Colon (tissue), 2 donors: ENCODE results near the gene LRRD1.
"Not testable (repeated sequence)": the region's sequence is repeated elsewhere in the genome, so short reads cannot be mapped to it uniquely, and the experiment has no call there.

Experiments used
- FAIRE-seq: peaks from 2 replicates; lab custom pipeline; 2012; peaks lifted over from hg19 to GRCh38; lab: Jason Lieb, UNC
- donor health status: control.
- donor health status: control.

Gene LRRD1

DNA sequence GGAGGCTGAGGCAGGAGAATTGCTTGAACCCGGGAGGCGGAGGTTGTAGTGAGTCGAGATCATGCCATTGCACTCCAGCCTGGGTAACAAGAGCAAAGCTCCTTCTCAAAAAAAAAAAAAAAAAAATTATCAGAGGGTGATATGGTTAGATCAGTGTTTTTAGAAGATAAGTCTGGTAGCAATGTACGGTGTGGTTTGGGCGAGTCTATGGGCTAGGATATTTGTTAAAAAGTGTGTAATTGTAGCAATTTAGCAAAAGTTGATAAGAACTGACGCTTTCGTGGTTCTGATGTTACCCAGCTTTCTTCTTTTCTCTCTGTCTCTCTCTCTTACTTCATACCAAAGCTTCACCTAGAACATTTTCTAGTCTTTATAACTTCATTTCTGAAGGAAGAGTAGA, 37.8 kb downstream of the LRRD1 start:
- FAIRE-seq, result no peak

DNA sequence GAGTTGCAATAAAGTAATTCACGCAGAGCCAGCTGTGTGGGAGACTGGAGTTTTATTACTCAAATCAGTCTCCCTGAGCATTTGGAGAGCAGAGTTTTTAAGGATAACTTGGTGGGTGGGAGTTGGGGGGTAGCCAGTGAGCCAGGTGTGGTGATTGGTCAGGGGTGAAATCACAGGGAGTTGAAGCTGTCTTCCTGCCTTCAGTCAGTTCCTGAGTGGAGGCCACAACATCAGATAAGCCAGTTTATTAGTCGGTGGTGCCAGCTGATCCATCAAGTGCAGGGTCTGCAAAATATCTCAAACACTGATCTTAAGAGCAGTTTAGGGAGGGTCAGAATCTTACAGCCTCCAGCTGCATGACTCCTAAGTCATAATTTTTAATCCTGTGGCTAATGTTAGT, 41.4 kb downstream of the LRRD1 start:
- no peak for FAIRE-seq

DNA sequence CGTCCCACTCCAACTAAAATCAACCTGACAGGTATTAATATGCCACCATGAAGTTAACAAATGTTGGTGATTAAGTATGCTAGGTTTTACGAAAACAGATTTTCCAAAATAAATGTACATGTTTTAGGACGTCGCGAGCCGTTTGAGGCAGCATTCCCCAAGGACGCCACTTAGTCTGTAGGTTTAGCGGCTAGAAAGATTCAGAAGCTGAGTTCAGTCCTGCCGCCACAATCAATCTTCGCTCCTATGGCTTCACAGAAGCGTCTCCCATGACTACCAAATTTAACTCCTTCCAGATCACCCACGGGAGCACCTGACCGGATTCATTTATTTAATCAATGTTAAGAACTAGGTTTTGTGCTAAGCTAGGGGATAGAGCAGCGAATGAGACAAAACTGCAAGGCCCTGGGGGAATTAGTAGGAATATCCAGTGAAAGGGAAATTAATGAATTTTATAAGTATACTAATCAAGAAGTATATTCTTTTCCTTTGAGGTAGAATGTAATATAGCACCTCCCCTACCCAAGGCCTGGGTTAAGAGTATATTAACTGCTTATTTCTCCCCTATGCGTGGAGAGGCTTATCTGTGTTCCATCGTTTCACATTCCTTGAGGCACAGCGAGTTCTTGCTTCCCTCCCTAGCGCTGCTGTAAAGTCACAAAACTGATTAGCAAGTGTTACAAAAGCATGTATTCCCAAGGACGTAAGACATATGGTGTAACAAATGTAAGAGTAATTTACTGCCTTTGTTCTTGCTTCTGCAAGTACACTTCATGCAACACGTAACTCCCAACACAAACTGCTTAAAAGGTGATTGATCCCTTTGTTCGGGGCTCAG, 43.7 kb downstream of the LRRD1 start:
- no peak for FAIRE-seq

DNA sequence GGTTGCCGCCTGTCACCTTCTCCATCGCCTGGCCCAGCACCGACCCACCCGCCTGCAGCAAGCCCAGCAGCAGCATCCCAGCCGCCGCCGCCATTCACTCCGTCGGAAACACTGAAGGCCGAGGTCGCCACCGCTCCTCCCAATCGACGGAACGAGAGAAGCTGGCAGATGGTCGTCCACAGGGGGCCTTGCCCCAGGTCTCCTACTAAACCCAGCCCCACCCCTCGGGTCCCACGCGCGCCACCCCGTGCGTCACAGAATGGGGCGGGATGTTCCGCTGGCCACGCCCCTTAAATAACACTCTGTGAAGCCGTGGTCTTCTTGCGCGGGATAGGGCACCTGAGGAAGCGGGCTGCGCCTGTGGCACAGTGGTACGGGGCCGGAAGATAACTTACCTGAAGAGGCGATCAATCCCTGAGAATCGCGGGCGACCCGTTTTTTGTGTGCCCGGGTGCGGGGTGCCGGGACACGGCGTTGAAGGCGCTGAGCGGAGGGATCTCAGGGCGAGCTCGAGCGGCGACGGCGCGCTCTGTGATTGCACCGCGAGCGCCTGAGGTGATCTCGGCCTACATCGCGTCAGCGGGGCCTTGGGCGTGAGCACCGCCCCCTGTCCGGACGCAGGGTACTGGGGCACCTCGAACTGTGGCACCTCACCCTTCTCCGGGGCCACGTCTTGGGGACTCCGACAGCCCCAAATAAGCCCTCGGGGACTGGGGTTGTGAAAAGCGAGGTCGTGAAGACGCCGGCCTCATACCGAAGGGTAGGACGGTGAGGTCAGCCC, 44.5 kb downstream of the LRRD1 start, which contains the start of gene CYP51A1:
Gene CYP51A1, minus strand, starts transcription at position 207 of the 781 bp plus-strand sequence. Its CDS starts 113 bp downstream, at position 94.
- FAIRE-seq, result no peak

DNA sequence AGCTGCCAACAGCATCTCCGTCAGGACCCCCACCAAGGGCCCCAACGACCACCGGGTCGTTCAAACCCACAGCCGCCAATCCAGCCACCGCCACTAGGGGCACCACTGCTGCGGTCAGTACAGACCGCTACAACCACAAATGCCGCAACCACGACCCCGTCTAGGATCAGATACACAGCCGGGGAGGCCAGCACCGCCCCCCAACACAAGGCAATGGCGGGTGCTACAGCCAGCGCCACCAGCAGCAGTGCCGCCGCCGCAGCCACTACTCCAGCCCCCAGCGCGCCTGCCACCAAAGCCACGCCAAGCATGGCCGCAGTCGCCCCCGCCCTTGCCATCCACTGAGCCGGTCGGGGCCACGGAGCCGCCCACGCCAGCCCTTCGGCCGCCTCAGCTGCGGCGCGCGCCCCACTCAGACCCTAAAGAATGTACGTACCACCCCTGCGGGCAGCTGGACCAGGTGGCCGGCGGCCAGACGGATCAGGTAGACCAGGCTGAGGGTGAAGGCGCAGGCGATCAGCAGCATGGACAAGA, 45.1 kb downstream of the LRRD1 start:
- no peak for FAIRE-seq

DNA sequence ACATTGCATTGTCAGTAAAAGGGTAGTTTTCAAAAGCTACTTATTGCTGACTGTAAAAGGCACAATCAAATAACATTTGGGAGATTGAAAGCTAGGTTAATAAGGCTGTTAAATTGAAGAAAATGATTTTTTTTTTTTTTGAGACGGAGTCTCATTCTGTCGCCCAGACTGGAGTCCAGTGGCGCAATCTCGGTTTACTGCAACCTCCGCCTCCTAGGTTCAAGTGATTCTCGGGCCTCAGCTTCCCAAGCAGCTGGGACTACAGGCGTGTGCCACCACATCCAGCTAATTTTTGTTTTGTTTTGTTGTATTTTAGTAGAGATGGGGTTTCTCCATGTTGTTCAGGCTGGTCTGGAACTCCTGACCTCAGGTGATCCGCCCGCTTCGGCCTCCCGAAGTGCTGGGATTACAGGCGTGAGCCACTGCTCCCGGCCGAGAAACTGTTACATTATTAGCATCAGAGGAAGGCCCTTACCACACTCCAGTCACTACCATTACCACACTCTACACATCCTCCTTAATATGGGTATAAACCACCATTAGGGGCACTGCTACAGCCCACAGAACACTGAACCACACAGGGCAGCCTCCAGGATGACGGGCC, 45.7 kb downstream of the LRRD1 start:
- no peak for FAIRE-seq

DNA sequence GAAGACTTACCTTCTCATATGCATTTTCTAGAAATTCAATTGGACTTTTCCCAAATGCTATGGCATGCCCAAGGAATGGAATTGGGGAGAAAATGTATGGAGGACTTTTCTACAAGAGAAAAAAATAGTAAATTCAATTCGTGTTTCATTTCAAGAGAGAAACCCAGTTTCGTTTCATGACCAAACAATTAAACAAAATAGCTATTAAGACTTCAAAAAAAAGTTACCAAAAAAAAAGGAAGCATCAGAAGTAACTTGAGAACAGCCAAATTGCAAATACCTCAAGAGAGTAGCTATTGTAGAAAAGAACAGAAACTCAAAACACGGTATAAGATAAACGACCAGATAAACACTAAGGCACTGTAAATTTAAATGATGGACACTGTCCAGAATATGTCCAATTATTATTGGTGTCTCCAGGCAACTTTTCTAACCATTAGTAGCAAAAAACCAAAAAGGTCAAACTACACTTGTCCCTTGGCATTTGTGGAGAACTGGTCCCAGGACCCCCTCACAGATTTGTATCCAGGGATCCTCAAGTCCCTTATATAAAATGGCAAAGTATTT, 47.1 kb downstream of the LRRD1 start:
- FAIRE-seq, result no peak

DNA sequence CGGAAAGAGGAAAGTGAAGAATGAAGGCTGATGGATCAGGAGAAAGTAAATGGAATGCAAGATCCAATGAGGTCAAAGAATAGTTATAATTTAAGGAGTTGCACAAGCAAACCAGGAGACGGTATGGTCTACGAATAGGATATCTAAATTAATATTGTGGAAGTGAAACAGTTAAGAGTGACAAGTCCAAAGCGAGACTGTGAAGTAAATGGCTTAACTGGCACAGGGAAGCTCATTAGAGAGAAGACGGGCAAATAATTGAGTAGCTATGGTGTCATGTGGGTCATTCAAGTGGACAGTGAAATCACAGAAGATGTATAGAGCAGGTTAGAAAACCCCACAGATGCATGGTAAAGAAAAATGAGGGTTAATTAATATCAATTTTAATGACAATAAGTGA, 47.8 kb downstream of the LRRD1 start:
- no peak for FAIRE-seq

DNA sequence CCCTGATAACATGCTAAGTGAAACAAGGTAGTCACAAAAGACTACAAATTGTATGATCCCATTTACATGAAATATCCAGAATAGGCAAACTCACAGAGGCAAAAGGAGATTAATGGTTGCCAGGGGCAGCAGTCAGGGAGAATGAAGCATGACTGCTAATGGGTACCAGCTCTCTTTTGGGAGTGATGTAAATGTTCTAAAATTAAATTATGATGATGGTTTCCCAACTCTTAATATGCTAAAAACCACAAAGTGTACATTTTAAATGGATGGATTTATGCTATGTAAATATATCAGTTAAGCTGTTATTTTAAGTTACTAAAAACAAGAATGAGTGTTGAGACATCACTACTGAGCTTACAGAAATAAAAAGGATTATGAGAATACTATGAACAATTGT, 57.3 kb downstream of the LRRD1 start:
- no peak for FAIRE-seq

DNA sequence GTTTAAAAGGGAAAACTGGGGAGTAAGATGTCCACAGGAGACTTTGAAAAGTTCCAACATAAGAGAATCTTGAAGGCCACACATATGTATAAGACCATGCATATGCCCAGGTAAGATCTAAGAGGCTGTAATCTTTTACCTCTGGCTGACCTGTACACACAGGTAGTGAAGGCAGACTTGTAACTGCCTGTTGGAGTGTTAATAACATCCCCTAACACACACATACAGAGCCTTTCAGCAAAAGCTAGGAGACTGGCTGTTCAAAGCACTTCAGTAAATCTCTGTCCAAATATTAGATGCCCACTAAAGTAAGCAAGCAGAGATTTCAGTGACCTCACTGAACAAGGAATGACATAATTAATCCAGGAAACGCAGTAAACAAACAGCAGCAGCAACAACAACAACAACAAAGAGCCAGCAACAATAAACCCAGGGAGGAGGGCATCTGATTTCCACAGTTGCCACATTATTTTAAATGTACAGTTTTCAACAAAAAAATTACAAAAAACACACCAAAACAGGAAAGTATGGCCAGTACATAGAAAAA, 59.7 kb downstream of the LRRD1 start:
- FAIRE-seq, result no peak

DNA sequence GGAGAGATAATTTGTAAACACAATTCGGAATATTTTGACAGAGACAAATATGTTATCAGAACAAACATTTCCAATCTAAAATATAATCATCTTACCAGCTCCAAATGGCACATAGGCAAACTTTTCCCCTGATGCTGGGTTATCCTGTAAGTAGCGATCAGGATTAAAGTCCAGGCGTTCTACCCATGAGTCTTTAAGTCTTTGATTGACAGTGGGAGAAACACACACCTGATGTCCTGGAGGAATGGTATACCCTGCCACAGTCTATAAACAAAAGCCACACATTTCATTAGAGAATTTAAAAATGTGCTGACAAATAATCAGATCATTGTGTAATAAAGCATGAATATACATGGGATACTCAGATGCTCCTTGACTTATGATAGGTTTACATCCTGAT, 62.0 kb downstream of the LRRD1 start:
- FAIRE-seq, result no peak

DNA sequence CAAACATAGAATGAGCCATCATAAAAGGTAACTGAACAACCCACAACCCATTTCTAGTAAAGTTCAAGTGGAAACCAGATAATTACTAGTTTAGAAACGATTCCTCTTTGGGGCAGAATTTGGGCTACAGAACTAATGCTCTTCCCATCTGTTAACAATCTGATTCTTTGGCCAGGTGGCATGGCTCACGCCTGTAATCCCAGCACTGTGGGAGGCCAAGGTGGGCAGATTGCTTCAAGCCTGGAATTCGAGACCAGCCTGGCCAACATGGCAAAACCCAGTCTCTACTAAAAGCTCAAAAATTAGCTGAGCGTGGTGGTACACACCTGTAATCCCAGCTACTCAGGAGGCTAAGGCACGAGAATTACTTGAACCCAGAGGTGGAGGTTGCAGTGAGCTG, 63.1 kb downstream of the LRRD1 start:
- no peak for FAIRE-seq

DNA sequence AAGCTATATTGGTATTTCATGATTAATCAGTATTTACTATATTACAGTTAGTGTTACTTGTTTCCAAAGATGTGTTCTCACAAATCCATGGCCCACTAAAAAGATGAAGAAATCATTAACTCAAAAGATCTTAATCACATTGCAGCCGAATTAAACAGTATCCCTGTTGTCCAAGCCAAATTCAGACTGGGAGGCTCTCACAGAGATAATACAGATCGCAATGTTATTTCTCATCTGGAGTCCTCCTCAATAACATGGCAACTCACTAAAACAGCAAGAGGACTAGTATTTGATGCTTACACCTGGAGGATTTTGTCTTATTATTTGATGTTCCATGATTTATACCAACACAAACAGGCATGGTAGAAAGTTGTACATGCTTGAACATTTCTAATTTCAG, 68.1 kb downstream of the LRRD1 start:
- FAIRE-seq, result no peak

DNA sequence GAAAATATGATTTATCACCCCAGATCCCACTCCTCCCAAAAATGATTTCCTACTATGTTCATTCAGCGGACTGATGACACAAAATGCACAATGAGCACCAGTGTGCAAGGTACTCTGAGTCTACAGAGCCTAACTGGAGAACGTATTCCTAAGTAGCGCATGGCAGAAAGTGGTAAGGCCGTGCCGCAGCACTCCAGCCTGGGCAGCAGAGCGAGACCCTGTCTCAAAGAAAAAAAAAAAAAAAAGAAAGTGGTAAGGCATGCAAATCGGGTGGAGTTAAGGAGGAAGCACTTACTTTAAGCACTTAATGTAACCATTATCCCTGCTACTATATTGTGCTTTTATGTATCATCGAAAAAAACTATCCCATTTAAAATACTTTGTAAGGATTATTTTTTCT, 70.1 kb downstream of the LRRD1 start:
- no peak for FAIRE-seq

DNA sequence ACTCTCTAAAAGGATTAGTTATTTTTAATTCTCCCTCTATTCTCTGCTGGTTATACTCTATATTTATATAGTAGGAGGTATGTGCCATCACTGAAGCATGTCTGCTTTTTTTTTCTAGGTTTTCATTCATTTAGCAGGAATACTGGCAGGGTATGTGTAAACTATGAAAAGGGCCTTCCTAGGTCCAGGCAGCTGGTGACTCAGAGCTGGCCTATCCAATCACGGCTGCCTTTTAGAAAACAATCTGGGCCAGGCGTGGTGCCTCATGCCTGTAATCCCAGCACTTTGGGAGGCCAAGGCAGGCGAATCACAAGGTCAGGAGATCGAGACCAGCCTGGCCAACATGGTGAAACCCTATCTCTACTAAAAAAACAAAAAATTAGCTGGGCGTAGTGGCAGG, 76.1 kb downstream of the LRRD1 start:
- FAIRE-seq, result not testable (repeated sequence)

DNA sequence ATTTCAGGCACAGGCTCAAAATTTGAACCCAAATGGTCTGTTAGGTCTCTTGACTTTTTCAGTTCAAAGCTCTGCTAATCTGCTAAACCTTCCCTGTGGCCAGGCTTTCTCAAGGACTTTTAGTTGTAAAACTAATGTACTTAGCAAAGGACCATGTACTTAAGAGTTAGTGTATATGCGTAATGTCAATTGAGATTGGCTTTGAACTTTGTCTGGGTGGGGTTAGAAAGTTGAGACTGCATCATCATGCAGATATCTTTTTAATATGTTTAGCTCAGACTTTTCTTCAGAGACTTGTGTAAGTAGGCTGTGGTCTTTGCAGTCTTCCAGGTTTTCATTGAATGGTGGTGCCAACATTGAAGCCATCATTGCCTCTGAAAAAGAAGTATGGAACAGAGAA, 78.4 kb downstream of the LRRD1 start:
- FAIRE-seq, result no peak

DNA sequence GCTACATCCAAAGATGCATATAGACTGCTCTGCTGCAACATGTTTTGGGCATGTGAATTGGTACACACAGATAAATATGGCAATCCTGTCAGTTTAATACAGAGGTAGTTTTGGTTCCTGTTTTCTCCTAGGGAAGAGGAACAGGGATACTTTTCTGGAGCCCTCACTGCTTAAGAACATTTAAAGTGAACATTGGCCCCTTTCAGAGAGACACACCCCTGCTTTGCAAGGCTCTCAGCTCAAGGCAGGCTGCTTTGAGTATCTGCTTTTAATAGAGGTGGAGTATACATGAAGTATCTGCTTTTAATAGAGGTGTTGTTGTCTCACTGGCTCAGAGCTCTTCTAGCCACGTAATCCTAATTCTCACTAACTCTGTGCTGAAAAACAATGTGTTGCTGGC, 83.6 kb downstream of the LRRD1 start:
- no peak for FAIRE-seq
